ENCODE measurements around the gene HBZ.

HBZ gene

GRCh38 chr16:112153-112840 lies 40.1 kb upstream of the HBZ start:
- H3K9me3 ChIP-seq, result no peaks in the 10 kb centered on the region
- H3K4me3 ChIP-seq (ENCODE audit: low read depth, low read length), result no peak overlapping the region
- no peaks in the 10 kb centered on the region for H3K27me3 ChIP-seq
- no peak for TF ChIP-seq CTCF (IDR thresholded peaks at IDR 0.05; ENCODE audit: low read depth, low read length)
- H3K36me3 ChIP-seq, result peaks cover 17% of the 10 kb centered on the region
- peaks cover 4% of the 10 kb centered on the region for H3K4me1 ChIP-seq
- no peak for DNase-seq

GRCh38 chr16:114327-114726 lies 38.1 kb upstream of the HBZ start:
- H3K27me3 ChIP-seq, result no peaks in the 10 kb centered on the region
- no peaks in the 10 kb centered on the region for H3K9me3 ChIP-seq
- TF ChIP-seq CTCF (IDR thresholded peaks at IDR 0.05; ENCODE audit: low read depth, low read length), result no peak
- no peak for DNase-seq
- no peak overlapping the region for H3K4me3 ChIP-seq (ENCODE audit: low read depth, low read length)
- peaks cover 4% of the 10 kb centered on the region for H3K4me1 ChIP-seq
- peaks cover 17% of the 10 kb centered on the region for H3K36me3 ChIP-seq

GRCh38 chr16:116015-116414 lies 36.4 kb upstream of the HBZ start:
- no peak for DNase-seq
- Histone ChIP-seq H3K9me3 (no peaks in the 10 kb centered on the region), H3K4me3 (ENCODE audit: low read depth, low read length) (no peak overlapping the region), H3K4me1 (peaks cover 4% of the 10 kb centered on the region), H3K27me3 (no peaks in the 10 kb centered on the region), H3K36me3 (peaks cover 17% of the 10 kb centered on the region)
- no peak for TF ChIP-seq CTCF (IDR thresholded peaks at IDR 0.05; ENCODE audit: low read depth, low read length)

GRCh38 chr16:117379-118365 lies 34.8 kb upstream of the HBZ start:
- Histone ChIP-seq H3K9me3 (no peaks in the 10 kb centered on the region), H3K4me3 (ENCODE audit: low read depth, low read length) (no peak overlapping the region), H3K36me3 (peaks cover 5% of the 10 kb centered on the region; the same call in 1 of the 2 replicates), H3K27me3 (no peaks in the 10 kb centered on the region), H3K4me1 (peaks cover 4% of the 10 kb centered on the region)
- TF ChIP-seq CTCF (IDR thresholded peaks at IDR 0.05; ENCODE audit: low read depth, low read length), result peak; percentile 87
- peak; percentile 81 for DNase-seq

- no peak for TF ChIP-seq CTCF (IDR thresholded peaks at IDR 0.05; ENCODE audit: low read depth, low read length)
- Histone ChIP-seq H3K4me3 (ENCODE audit: low read depth, low read length) (no peak overlapping the region), H3K4me1 (peaks cover under 1% of the 10 kb centered on the region), H3K27me3 (no peaks in the 10 kb centered on the region), H3K9me3 (no peaks in the 10 kb centered on the region), H3K36me3 (peaks cover 2% of the 10 kb centered on the region; the same call in 1 of the 2 replicates)
- DNase-seq, result no peak
Observed at GRCh38 chr16:118857-119256, 33.6 kb upstream of the HBZ start.

Measured in BE2C (cell line).